Glomerular endothelial cell (primary cell): ENCODE measurements around the gene TST. TPM values are rescaled to one million over a fixed set of nuclear protein-coding genes. Genes with fewer than 3 reads are reported as not detected.

Source experiments
- DNase-seq: peaks from one replicate; pipeline ENCODE4 v3.0.0-alpha.2; 2011; ENCODE audit warnings: low read depth, low spot score; ENCODE audit errors: extremely low read depth
- total RNA-seq: library from RNA; depleted of rRNA; stranded (reverse); fragments of >200 nt; gene quantifications from 2 replicates; pipeline ENCODE4 v1.2.3, GENCODE V29; 2015

The TST gene
- total RNA-seq = 63.6 and 90.9 TPM in 2 replicates

DNA sequence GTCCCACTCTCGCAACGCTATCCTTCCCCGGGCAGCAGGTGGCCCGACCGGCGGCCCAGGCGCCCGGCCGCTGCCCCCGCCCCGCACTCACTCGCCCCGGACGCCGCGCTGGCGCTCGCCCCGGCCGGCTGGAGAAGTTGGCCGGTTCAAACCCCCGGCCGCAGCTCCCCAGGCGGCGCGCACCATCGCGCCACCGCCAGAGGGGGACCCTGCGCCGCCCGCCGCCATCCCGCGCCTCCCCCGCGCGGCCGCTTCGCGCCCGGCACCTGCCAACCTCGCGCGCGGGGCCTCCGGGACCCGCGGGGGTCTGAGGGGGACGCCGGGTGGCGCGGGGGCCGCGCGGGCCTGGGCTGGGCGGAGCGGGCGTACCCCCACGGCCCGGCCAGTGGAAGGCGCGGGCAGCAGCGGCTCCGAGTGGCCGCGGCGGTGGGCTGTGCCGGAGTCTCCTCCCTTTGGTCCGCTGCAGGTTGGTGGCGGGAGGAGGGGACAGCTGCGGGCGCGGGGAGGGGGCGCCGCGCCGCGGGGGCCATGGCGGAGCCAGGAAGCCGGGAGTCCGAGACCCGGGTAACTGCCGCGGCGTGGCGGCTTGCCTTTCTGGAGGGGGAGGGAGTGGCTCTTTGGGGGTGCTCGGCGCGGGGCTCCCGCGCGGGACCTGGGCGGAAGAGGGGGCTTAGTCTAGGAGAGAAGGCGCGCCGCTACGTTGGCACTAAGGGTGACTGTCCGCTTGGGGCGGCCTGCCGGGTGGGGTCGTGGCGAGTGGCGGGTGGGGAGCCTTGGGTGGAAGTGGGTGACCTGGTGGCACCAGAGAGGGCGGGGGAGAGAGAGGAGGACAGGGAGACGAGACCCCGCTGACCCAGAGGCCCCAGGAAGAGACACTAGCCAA is at the start of gene TST, which contains the start of gene MPST:
Gene TST (minus strand): TSS at position 139 of the 883 bp plus-strand sequence. CDS start 715 bp downstream, outside the sequence.
Gene MPST (plus strand): TSS at position 434 of the 883 bp plus-strand sequence. CDS start 95 bp downstream, at position 529.
- DNase-seq = no peak

DNA sequence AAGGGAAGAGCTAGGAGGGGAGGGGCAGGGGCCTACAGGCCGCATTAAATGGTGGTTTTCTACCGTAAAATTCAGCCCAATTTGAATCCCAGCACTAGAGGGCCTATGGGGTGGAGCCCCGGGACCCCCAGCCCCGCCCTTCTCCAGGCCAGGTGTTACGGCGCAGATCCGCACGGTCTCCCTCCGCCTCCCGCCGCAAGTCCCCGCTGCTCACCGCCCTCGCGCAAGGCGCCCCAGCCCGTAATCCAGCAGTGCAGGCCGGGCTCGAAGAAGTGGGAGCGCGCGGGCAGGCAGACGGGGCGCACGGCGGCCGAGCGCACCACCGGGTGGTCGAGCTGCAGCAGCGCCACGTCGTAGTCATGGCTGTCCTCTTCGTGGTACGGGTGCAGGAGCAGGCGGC is 49.6 kb upstream of the TST start:
- no peak for DNase-seq

GRCh38 chr22:37067428-37067827 is 48.2 kb upstream of the TST start:
- no peak for DNase-seq

GRCh38 chr22:37065961-37066360 is 46.7 kb upstream of the TST start:
- DNase-seq = no peak

GRCh38 chr22:37065180-37065579 is 45.9 kb upstream of the TST start:
- no peak for DNase-seq

GRCh38 chr22:37064553-37064952 is 45.3 kb upstream of the TST start:
- DNase-seq = no peak

GRCh38 chr22:37063431-37064420 is 44.5 kb upstream of the TST start:
- DNase-seq = no peak

DNA sequence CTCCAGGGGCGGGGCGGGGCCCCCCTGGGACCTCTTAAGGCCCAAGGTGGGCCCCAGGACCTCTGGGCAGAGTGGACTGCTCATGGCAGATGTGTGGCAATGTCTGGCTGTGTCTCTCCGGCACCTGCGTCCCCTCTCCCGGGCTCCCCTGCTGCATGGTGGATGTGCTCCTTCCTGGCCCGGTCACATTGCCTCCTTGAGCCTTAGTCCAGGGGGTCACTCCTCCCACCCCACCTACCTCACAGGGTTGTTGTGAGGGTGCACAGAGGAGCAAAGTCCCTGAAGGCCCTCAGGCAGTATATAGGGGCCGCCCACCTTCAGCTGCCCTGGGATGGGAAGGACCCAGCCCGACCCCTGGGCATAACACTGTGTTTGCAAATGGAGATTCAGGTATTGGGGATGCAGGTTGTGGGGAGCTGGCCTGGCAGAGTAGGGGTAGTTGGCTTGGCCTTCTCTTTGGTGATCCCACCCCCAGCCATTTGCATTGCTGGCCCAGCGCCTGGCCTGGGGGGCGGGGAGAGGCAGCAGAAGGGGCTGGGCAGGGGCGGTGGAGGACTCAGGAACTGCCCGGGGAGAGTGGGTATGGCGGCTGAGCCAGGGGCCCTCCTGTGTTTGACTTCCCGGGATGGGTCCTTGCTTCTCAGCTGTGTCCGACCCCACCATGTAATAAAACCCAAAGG is 43.6 kb upstream of the TST start:
- DNase-seq = no peak

- no peak for DNase-seq
Measured at GRCh38 chr22:37062376-37062675, 43.1 kb upstream of the TST start.

DNA sequence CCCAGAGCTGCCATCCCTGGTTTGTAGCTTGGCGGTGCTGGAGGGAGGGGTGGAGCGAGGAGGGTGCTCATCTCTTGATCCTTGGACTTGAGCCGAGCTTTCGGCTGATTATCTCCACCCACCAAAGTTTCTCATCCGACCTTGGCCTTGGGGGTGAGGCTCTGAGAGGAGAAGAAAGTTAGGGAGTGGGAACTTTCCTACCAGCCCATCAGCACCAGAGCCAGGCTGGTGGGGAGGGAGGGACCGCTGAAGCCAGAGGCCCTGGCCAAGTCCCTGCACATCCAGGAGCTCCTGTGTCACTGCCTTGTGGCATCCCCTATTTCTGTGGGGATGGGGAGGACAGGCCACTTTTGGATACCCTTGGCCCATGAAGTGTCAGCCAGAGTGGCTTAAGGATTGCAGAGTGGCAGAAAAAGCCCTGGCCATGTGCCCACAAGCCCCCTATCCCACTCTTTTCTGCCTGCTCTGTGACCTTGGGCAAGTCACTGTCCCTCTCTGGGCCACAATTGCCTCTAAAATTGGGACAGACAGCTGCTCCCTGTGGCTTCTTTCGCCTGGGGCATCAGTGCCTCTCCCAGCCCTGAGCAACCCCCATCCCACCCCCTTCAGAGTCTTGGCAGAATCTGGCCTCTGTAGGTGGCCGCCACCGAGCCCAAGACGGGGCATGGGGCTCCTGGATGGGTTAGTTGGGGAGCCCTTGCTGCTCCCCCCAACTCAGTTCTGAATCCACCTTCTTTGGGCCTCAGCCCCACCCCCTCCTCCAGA is 42.5 kb upstream of the TST start:
- DNase-seq = no peak

- no peak for DNase-seq
Measured at GRCh38 chr22:37060801-37061610, 41.8 kb upstream of the TST start.

- DNase-seq = no peak
Measured at GRCh38 chr22:37059876-37060449, 40.7 kb upstream of the TST start.

DNA sequence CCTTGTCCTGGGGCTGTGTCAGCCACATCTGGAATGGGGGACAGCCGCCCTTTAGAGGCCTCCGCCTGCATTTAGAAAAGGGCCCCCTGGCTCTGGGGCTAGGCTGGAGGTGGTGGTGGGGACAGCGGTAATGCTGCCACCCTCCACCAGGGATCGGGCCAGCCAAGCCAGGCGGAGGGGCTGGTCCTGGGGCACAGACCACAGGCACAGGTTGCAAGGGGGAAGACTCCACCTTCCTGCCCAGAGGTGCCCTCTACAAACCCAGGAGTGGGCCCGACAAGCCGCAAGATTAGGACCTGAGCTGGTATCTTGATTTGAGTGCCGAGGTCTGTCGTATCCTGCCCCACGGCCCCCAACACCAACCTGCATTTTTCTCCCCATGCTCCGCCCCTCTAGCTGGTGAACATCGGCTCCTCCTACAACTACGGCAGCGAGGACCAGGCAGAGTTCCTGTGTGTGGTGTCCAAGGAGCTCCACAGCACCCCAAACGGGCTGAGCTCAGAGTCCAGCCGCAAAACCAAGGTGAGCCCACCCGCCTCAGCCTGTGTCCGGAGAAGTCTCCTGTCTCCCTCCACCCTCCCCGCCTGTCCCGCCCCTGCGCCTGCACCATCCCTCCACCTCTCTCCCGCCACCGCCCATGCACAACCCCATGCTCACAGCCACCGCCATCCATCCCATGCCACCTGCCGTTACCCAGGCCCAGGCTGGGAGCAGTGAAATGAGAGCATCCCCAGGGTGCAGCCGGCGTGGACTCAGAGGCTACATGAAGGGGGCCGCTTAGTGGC is 39.9 kb upstream of the TST start:
- no peak for DNase-seq

DNA sequence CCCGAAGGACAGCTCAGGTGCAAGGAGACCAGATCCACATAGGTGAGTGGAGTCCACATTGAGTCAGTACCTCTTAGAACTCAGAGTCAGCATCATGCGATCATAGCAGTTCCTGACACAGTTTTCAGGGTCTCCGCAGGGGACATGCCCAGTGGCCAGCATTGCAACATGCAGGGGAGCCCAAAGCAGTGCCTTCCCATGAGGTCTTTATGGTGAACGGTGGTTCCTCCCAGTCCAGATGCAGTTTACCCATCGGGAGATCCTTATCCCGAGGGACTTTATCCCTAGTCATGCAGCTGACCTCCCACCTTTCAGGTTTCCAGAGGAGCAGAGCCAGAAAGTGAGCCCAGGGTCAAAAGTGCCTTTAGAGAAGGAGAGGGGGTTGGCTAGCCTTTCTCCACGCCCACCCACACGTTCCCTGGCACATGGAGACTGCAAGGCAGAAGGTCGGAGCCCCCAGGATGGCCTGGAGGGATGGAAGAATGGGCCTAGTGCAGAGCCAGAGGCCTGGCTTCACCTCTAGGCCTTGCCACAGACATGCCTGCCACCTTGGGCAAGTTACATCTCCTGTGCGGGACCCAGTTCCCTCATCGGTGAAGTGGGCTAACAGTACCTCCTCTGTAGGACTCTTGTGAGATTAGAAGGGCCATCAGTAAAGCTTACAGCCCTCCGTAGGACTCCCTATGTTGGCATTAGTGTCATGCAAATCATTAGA is 38.7 kb upstream of the TST start:
- DNase-seq = no peak

- DNase-seq = no peak
Measured at GRCh38 chr22:37057226-37057625, 38.0 kb upstream of the TST start.

DNA sequence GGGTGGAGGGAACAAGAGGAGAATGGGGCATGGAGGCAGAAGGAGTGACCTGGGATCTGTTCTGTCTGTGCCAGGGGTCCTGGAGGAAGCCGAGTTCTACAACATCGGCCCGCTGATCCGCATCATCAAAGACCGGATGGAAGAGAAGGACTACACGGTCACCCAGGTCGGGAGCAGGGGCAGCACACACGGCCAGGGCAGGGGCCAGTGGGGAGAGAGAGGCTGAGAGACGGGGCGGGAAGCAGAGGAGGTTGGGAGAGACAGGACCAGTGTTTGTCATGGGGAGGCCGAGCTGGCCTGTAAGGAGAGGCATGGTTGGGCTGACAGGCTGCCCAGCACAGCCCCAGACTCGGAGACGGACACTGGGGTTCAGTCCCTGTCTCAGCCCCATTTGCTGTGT is 37.0 kb upstream of the TST start:
- DNase-seq = no peak

DNA sequence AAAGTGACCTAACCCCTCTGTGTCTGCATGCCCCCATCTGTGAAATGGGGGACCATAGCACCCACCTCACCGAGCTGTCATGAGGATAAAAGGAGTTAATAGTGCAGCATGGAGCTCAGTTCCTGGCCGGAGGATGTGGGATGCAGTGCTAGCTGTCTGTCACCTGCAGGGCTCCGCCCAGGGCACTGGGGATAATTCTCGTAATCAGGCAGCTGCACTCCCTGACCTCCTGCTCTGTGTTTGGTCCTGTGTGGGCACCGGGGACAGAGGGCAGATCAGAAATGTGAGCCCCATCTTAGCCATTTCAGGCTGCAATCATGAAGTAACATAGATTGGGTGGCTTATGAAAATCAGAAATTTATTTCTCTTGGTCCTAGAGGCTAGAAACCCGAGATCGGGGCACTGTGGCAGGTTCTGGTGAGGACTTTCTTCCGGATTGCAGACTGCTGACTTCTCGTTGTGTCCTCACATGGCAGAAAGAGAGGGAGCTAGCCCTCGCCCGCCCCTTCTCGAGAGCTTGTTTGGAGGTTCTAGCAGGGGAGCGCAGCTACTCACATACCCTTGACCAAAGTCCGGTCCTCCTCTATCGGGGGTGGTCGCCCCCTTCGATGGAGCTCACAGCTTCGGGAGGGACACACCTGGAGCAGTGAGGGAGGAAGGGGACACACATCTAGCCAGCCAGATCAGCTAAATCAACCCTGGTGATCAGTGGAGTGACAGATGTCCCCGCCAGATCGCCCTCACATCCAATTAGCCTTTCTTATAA is 35.5 kb upstream of the TST start:
- no peak for DNase-seq
